Activated T-cell treated with anti-CD3 and anti-CD28 coated beads, Interleukin-2, amount 50 U/mL, for 4 hours (primary cell): ENCODE data around the gene SLC16A14. TPM values are rescaled to one million over a fixed set of nuclear protein-coding genes. Genes with fewer than 3 reads are reported as not detected.

Source experiments
- ATAC-seq, 2 donors: fragments of 200-7000 bp; cut with Tn5 transposase; one replicate each; pipeline ENCODE4 v1.10.0; 2021
- DNase-seq: peaks from one replicate; pipeline ENCODE4 v3.0.0-alpha.2; 2020
- H3K27me3 Mint-ChIP-seq: one replicate; pipeline ENCODE4 v1.8.0; 2021; ENCODE audit warnings: low read depth, mixed read lengths
- H3K36me3 Mint-ChIP-seq: one replicate; pipeline ENCODE4 v1.8.0; 2022; ENCODE audit warnings: mixed read lengths; ENCODE audit not compliant: insufficient read depth
- H3K4me1 Mint-ChIP-seq: one replicate; pipeline ENCODE4 v1.8.0; 2021; ENCODE audit warnings: low read depth, mixed read lengths
- H3K4me3 Mint-ChIP-seq: one replicate; pipeline ENCODE4 v1.8.0; 2021; ENCODE audit warnings: mild to moderate bottlenecking, moderate library complexity, mixed read lengths
- H3K9me3 Mint-ChIP-seq: one replicate; pipeline ENCODE4 v1.8.0; 2021; ENCODE audit warnings: mixed read lengths
- total RNA-seq, 3 donors: library from RNA; stranded (reverse); gene quantifications; one replicate each; pipeline ENCODE4 v1.2.1, GENCODE V29; 2021

The SLC16A14 gene
- total RNA-seq, 3 donors from 2014 or later: 0.43 to 0.74 (median 0.43) TPM

DNA sequence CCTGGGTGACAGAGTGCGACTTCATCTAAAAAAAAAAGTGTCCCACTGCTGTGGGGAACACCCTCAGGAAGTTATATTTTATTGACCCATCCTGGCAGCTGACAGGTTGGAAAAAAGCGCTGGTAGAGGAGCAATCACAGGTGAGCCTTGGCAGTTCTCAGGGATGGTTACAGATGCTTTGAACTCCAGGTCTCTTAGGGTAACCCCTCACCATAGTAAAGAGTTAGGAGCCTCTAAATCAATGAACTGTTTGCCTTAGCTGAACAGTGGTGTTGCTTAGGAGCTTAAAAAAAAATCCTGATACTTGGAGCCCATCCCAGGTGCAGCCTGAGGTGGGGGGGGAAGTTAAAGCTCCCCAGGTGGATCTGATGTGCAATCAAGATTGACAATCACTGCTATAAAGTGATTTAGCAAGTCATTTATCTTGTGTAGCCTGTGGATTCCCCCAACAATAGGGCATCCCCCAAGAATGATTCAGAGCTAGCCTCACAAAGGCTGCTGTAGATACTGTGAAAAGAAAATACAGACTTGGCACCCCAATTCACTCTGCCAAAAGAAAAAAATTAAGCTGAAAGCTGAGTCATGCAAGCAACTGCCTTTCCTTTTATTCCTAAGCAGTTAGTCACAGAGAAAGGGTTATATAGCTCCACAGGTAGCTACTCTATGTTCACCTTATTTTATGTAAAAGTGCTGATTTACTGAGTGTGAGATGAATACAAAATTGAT is 14.8 kb downstream of the SLC16A14 start:
- peaks cover 12% of the 10 kb centered on the region for H3K4me1 Mint-ChIP-seq
- H3K4me3 Mint-ChIP-seq: no peak overlapping the region
- H3K36me3 Mint-ChIP-seq: no peaks in the 10 kb centered on the region
- peak; percentile 87 to 88 for ATAC-seq
- no peak for DNase-seq
- H3K27me3 Mint-ChIP-seq: no peaks in the 10 kb centered on the region
- H3K9me3 Mint-ChIP-seq: no peaks in the 10 kb centered on the region

DNA sequence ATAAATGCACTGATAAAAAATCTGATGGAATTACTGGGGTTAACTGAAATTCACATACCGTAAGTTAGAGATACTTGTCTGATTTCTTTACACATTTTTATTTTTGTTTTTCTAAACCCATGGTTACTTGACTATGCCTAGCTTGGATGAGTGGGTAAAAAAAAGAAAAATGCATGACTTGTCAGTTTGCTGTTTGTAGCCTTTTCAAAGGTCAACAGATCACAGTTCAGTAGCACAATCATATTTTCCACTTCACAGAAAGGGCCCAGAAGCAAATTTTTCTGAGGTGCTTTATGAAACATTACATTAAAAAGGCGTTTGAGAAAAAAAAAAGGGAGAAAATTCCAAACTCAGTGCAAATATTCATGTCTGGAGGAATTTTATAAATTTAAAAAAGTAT is 16.4 kb downstream of the SLC16A14 start:
- H3K27me3 Mint-ChIP-seq: no peaks in the 10 kb centered on the region
- no peaks in the 10 kb centered on the region for H3K9me3 Mint-ChIP-seq
- H3K36me3 Mint-ChIP-seq: no peaks in the 10 kb centered on the region
- H3K4me3 Mint-ChIP-seq: no peak overlapping the region
- ATAC-seq: no peak
- peaks cover 15% of the 10 kb centered on the region for H3K4me1 Mint-ChIP-seq
- no peak for DNase-seq

DNA sequence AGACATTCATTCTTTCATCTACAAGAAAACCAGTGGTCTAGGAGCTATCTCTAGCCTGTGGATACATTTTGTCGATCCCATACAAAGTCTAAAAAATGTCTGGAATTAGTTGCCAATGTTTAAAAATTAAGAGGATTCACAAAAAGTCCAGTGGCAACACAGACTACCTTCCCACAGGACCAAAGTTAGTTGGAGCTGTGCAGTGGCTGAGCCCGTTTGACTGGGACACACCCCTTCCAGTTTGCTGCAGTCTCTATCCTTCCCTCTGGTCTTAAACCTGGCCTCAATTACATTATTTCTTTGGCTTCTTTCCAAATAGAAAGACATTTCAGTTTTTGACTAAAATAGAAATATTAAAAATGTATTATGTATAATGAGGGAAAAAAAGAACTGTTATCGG is 18.6 kb downstream of the SLC16A14 start:
- DNase-seq (no peak), ATAC-seq (no peak)
- H3K27me3 Mint-ChIP-seq: no peaks in the 10 kb centered on the region
- no peak overlapping the region for H3K4me3 Mint-ChIP-seq
- no peaks in the 10 kb centered on the region for H3K9me3 Mint-ChIP-seq
- H3K36me3 Mint-ChIP-seq: no peaks in the 10 kb centered on the region
- H3K4me1 Mint-ChIP-seq: peaks cover 15% of the 10 kb centered on the region

DNA sequence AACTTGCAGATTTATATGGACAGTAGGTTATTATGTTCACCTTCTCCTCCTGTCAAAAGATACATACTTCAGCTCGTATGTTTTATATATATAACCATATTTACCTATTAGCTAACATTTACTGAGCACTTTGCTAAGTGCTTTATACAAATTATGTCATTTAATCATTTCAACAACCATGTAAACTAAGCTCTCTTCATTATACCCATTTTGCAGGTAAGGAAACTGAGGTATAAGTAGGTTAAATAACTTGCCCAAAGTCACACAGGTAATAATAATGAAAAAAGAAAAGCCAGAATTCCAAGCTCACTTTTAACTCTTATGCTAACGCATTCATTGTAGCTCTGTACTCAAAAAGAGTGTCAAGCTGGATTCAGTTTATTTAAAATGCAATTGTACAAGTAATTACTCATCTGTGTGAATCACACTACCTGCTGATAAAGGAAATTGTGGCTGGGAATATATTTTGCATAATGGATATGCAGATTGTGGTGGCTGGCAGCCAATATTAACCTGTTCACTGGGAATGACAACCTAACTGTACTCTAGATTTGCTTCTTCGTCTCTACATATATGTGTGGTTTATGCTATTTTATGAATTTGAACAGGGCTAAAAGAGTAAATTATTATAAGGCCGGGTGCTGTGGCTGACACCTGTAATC is 20.6 kb downstream of the SLC16A14 start:
- no peaks in the 10 kb centered on the region for H3K36me3 Mint-ChIP-seq
- ATAC-seq: no peak
- H3K4me3 Mint-ChIP-seq: no peak overlapping the region
- peaks cover 9% of the 10 kb centered on the region for H3K4me1 Mint-ChIP-seq
- no peaks in the 10 kb centered on the region for H3K9me3 Mint-ChIP-seq
- H3K27me3 Mint-ChIP-seq: no peaks in the 10 kb centered on the region
- no peak for DNase-seq

DNA sequence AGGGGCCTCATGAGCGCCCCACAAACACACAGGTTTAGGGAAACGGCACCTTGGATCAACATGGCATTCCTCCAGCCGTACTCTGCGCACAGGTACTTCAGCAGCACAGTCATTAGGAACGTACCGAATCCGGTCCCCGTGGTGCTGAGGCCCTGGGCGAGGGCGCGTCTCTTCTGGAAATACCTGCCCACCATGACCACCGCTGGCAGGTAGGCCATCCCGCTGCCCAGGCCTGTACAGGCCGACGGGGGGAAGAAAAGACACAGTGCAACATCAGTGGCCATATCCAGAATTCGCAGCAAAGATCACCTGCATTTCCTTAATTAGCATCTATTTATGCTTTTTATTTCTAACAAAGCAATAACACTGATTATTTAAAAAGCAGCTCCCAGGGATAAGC is 22.2 kb downstream of the SLC16A14 start:
- Mint-ChIP-seq H3K4me1 (peaks cover 3% of the 10 kb centered on the region), H3K4me3 (no peak overlapping the region), H3K27me3 (no peaks in the 10 kb centered on the region), H3K36me3 (no peaks in the 10 kb centered on the region), H3K9me3 (no peaks in the 10 kb centered on the region)
- no peak for DNase-seq
- ATAC-seq: no peak

DNA sequence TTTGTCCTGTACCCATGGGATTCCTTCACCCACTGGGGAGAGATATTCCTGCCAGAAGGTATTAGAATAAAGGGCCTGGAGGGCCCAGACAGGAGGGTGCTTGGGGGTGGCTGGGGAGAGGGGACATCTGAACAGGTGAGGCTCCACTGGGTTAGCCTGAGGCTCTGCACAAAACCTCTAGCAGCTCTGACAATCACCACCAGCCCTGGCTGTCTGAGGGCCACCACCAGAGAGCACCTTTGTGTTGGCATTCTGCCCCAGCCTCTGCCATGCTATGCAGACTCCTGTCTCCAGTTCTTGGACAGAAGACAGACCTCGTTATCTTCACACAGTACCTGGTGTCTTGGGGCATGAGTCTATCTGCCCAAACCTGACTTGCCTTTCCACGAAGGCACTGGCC is 25.3 kb downstream of the SLC16A14 start:
- H3K4me3 Mint-ChIP-seq: no peak overlapping the region
- peaks cover 3% of the 10 kb centered on the region for H3K4me1 Mint-ChIP-seq
- H3K27me3 Mint-ChIP-seq: no peaks in the 10 kb centered on the region
- no peaks in the 10 kb centered on the region for H3K9me3 Mint-ChIP-seq
- DNase-seq (no peak), ATAC-seq (no peak)
- no peaks in the 10 kb centered on the region for H3K36me3 Mint-ChIP-seq

DNA sequence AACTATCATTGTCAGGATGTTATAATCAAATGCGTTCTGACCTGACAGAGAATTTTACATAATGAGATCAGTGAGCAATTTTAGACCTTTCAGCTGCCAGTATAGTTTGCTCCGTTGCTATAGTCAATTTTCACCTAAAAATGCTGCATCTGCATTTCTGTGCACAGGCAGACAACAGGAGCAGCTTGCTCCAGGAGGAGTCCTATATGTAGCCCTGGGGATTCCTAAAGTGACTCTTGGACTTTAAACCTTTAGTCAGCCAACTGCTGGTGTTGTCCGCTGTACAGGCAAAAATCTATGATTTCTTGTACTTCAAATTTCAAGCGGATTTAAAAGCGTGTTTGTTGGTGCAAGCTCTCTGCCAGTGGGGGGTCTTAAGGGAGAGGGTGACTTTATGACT is 25.7 kb downstream of the SLC16A14 start:
- Mint-ChIP-seq H3K27me3 (no peaks in the 10 kb centered on the region), H3K36me3 (no peaks in the 10 kb centered on the region)

DNA sequence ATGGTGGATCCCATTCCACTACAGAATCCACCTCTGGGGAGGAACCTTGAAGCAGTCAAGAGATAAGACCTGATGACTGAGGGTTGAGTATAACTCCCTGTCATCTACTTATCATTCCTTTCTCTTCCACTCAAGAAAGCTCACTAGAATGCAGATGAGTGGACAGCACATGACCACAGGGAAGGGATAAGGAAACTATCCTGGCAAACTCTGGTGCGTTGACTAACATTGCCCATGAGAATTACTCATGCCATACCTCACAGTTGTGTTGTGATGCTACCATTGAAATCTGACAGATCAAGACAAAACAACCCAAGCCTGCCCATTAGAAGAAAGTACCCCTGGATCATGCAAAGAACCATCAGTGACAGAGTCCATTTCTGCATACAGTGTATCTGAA is 26.5 kb downstream of the SLC16A14 start:
- no peaks in the 10 kb centered on the region for H3K9me3 Mint-ChIP-seq
- no peaks in the 10 kb centered on the region for H3K36me3 Mint-ChIP-seq
- no peak for DNase-seq
- no peaks in the 10 kb centered on the region for H3K27me3 Mint-ChIP-seq
- no peak overlapping the region for H3K4me3 Mint-ChIP-seq
- ATAC-seq: no peak
- no peaks in the 10 kb centered on the region for H3K4me1 Mint-ChIP-seq

More for the DNA sequence above, 25.7 kb downstream of the SLC16A14 start:
- Mint-ChIP-seq H3K4me3 (no peak overlapping the region), H3K4me1 (no peaks in the 10 kb centered on the region), H3K9me3 (no peaks in the 10 kb centered on the region)
- ATAC-seq: no peak
- DNase-seq: no peak

DNA sequence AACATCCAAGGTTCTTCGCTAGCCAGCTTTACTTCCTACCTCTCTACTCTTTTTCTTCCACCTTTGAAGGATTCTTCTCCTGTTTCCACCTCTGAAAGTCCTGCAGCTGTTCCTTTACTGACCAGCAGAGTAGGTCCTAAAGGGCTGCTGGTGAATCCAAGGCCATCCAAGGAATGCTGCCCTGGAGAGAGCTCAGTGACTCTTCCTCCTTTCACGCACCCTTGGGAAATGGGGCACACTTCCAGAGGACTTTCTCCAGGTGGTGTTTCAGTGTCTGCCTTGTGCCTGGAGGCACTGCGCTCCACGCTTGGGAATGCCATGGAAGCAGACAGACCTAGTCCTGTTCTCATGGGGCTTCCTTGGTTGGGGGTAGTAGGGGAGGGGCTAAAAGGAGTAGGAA is 45.4 kb downstream of the SLC16A14 start:
- Mint-ChIP-seq H3K36me3 (no peaks in the 10 kb centered on the region), H3K9me3 (no peaks in the 10 kb centered on the region), H3K27me3 (no peaks in the 10 kb centered on the region), H3K4me3 (no peak overlapping the region), H3K4me1 (no peaks in the 10 kb centered on the region)
- DNase-seq: no peak
- no peak for ATAC-seq

DNA sequence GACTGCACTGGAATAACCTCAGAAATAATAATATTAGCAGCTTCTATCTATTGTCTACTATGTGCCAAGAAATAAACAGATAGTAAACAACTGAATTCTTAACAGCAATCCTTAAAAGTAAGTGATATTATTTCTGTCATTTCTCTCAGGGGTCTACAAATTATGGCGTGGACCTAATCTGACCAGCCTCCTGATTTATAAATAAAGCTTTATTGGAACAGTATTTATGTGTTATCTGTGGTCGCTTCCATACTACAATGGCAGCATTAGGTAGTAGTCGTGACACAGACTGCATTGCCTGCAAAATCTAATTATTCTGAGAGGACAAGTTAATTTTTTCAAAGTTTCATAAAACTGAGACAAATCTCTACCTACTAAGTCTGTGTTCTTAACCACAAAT is 49.0 kb downstream of the SLC16A14 start:
- Mint-ChIP-seq H3K27me3 (no peaks in the 10 kb centered on the region), H3K9me3 (no peaks in the 10 kb centered on the region), H3K4me1 (no peaks in the 10 kb centered on the region), H3K4me3 (no peak overlapping the region), H3K36me3 (no peaks in the 10 kb centered on the region)
- DNase-seq (no peak), ATAC-seq (no peak)

DNA sequence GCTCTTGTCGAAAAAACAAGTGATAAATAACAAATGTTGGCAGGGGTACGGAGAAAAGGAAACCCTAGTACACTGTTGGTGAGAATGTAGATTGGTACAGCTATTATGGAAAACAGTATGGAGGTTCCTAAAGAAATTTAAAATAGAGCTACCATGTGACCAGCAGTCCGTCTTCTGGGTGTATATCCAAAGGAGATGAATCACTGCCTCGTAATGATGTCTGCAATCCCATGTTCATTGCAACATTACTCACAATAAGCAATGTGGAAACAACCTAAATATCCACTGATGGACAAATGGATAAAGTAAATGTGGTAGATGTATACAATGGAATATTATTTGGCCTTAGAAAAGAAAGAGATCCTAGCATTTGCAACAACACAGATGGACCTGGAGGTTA is 50.6 kb downstream of the SLC16A14 start:
- DNase-seq (no peak), ATAC-seq (no peak)
- Mint-ChIP-seq H3K27me3 (no peaks in the 10 kb centered on the region), H3K4me3 (no peak overlapping the region), H3K9me3 (no peaks in the 10 kb centered on the region), H3K36me3 (no peaks in the 10 kb centered on the region), H3K4me1 (no peaks in the 10 kb centered on the region)

DNA sequence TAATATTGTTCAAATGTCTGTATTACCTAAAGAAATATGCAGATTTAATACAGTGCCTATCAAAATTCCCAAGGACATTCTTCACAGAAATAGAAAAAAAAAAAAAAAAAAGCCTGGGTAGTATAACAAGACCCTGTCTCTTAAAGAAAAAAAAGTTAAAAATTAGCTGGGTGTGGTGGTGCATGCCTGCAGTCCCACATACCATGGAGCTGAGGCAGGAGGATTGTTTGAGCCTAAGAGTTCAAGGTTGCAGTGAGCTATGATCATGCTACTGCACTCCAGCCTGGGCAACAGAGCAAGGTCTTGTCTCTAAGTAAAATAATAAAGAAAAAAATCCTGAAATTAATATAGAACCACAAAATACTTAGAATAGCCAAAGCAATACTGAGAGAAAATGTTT is 51.9 kb downstream of the SLC16A14 start:
- H3K9me3 Mint-ChIP-seq: no peaks in the 10 kb centered on the region
- H3K36me3 Mint-ChIP-seq: no peaks in the 10 kb centered on the region
- no peaks in the 10 kb centered on the region for H3K27me3 Mint-ChIP-seq
- no peaks in the 10 kb centered on the region for H3K4me1 Mint-ChIP-seq
- no peak overlapping the region for H3K4me3 Mint-ChIP-seq
- DNase-seq (no peak), ATAC-seq (no peak)

DNA sequence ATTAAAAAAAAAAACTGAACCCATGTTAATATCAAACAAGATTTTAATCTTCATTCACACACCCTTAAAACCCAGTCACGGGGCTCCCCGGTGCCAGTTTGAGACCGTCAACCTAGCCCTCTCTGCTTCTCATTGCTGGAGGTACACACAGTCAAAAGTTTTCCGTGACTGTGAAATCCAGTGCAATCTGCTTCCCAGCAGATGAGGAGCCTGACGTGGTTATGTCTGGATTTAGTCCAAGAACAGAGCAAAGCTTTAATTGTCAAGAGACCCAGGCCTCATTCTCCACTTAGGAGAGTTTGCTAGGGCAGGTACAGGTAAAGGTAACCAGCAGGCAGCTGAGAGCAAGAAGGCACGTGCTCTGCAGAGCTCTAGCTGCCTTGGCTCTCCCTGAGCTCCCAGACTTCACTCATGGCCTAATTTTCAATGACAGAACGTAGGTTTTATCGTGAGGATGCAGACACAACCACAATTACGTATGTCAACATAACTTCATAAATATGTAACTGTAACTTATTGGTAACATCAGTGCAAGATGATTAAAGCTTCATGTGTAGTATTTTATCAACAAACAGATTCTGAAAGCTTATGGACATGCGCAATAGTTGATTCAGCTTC is 56.3 kb downstream of the SLC16A14 start:
- DNase-seq (no peak), ATAC-seq (no peak)
- H3K4me1 Mint-ChIP-seq: peaks cover 5% of the 10 kb centered on the region
- H3K9me3 Mint-ChIP-seq: no peaks in the 10 kb centered on the region
- H3K27me3 Mint-ChIP-seq: no peaks in the 10 kb centered on the region
- H3K4me3 Mint-ChIP-seq: no peak overlapping the region
- no peaks in the 10 kb centered on the region for H3K36me3 Mint-ChIP-seq

DNA sequence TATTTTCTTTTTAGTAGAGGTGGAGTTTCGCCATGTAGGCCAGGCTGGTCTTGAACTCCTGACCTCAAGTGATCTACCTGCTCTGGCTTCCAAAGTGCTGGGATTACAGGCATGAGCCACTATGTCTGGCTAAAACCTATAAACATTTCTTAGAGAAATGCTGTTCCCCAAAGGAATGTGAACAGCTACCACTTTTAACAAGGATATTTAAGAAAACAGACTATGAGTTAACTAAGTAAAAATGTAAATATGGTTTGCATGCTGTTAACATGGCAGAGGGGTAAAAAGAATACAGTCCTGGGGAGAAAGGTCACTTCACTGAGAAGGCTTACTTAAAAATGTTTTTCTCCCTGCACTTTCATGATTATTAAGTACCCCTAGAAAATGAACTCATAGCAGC is 57.1 kb downstream of the SLC16A14 start:
- no peaks in the 10 kb centered on the region for H3K27me3 Mint-ChIP-seq
- ATAC-seq (no peak), DNase-seq (no peak)
- no peaks in the 10 kb centered on the region for H3K36me3 Mint-ChIP-seq
- H3K9me3 Mint-ChIP-seq: no peaks in the 10 kb centered on the region
- no peak overlapping the region for H3K4me3 Mint-ChIP-seq
- peaks cover 5% of the 10 kb centered on the region for H3K4me1 Mint-ChIP-seq

DNA sequence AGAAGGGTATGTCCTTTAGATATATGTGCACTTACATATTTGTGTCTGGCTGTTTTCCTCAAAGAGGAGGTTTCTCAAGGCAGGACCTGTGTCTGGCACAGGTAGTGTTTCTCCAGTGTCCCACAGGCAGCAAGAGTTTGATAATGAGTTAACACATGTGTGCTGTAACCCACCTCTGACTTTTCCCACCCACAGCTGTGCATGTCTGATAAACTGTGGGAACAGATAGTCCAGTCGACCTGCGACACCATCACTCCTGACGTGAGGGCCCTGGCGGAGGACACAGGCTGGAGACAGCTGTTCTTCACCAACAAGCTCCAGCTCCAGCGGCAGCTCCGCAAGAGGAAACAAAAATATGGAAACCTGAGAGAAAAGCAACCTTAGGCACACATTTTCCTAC is 58.2 kb downstream of the SLC16A14 start:
- Mint-ChIP-seq H3K9me3 (no peaks in the 10 kb centered on the region), H3K4me1 (peaks cover 5% of the 10 kb centered on the region), H3K4me3 (no peak overlapping the region), H3K27me3 (no peaks in the 10 kb centered on the region), H3K36me3 (no peaks in the 10 kb centered on the region)
- ATAC-seq (no peak), DNase-seq (no peak)
